Upper lobe of right lung (tissue), 1 donor: Measurements from ENCODE around the gene NUDT11. TPM values are rescaled to one million over a fixed set of nuclear protein-coding genes. Genes with fewer than 3 reads are reported as not detected.

ENCODE experiments used
- ATAC-seq: fragments of 200-7000 bp; cut with Tn5 transposase; one replicate; pipeline ENCODE4 v1.9.1; 2020; ENCODE audit warnings: mild to moderate bottlenecking, moderate library complexity
- DNase-seq: peaks from one replicate; pipeline ENCODE4 v3.0.0-alpha.2; 2020
- H3K27ac ChIP-seq: fragments of 200-600 bp; one replicate; pipeline ENCODE4 v1.8.0; 2022
- H3K27me3 ChIP-seq: fragments of 200-600 bp; one replicate; pipeline ENCODE4 v1.8.0; 2022; ENCODE audit warnings: mild to moderate bottlenecking
- H3K36me3 ChIP-seq: fragments of 200-600 bp; one replicate; pipeline ENCODE4 v1.8.0; 2022
- H3K4me1 ChIP-seq: fragments of 200-600 bp; one replicate; pipeline ENCODE4 v1.8.0; 2022
- H3K4me3 ChIP-seq: fragments of 200-600 bp; one replicate; pipeline ENCODE4 v1.8.0; 2022; ENCODE audit warnings: mild to moderate bottlenecking
- H3K9me3 ChIP-seq: fragments of 200-600 bp; one replicate; pipeline ENCODE4 v1.8.0; 2022
- CTCF ChIP-seq: fragments of 200-600 bp; IDR thresholded peaks from one replicate; pipeline ENCODE4 v1.8.0; 2022; ENCODE audit warnings: antibody characterized with exemption
- intact Hi-C: fragments of 100-400 bp; cut with DNase I; formaldehyde crosslinking; loops from one replicate; pipeline ENCODE4 v1.11.0; 2022
- total RNA-seq: library from RNA; stranded (reverse); fragmentation: NEBNext Ultra II Directional; extraction: Animal tissue kit (Norgen Biotek cat#: 25700); gene quantifications from one replicate; pipeline ENCODE4 v1.2.1, GENCODE V29; 2021
- donor health status: DM: no; HTN: yes; CAD: no; lungs with severe emphysema.

The NUDT11 gene
- total RNA-seq, 1 donor from 2014 or later, result 0.64 TPM

GRCh38 chrX:51459125-51459524 is 37.3 kb downstream of the NUDT11 start:
- ATAC-seq (no peak), DNase-seq (no peak)
- intact Hi-C loops, result no loop called here
- peak; percentile 41 for TF ChIP-seq CTCF
- Histone ChIP-seq H3K4me3 (no peak overlapping the region), H3K9me3 (no peaks in the 10 kb centered on the region), H3K27me3 (no peaks in the 10 kb centered on the region), H3K27ac (no peak overlapping the region), H3K4me1 (no peaks in the 10 kb centered on the region), H3K36me3 (no peaks in the 10 kb centered on the region)

GRCh38 chrX:51456814-51457213 is 39.6 kb downstream of the NUDT11 start:
- intact Hi-C loops, result no loop called here
- DNase-seq (no peak), ATAC-seq (no peak)
- Histone ChIP-seq H3K27ac (no peak overlapping the region), H3K4me3 (no peak overlapping the region), H3K27me3 (no peaks in the 10 kb centered on the region), H3K4me1 (no peaks in the 10 kb centered on the region), H3K9me3 (no peaks in the 10 kb centered on the region), H3K36me3 (no peaks in the 10 kb centered on the region)
- no peak for TF ChIP-seq CTCF

- DNase-seq, result no peak
- no peaks in the 10 kb centered on the region for H3K27me3 ChIP-seq
Observed at GRCh38 chrX:51456246-51456645, 40.1 kb downstream of the NUDT11 start.

GRCh38 chrX:51440365-51440764 is 56.0 kb downstream of the NUDT11 start:
- TF ChIP-seq CTCF, result no peak
- Histone ChIP-seq H3K27ac (no peak overlapping the region), H3K36me3 (no peaks in the 10 kb centered on the region), H3K27me3 (no peaks in the 10 kb centered on the region), H3K4me3 (no peak overlapping the region), H3K4me1 (no peaks in the 10 kb centered on the region), H3K9me3 (no peaks in the 10 kb centered on the region)
- ATAC-seq (no peak), DNase-seq (no peak)
- intact Hi-C loops, result no loop called here

More at GRCh38 chrX:51456246-51456645, 40.1 kb downstream of the NUDT11 start:
- H3K9me3 ChIP-seq, result no peaks in the 10 kb centered on the region
- intact Hi-C loops, result no loop called here
- H3K4me3 ChIP-seq, result no peak overlapping the region
- TF ChIP-seq CTCF, result no peak
- H3K36me3 ChIP-seq, result no peaks in the 10 kb centered on the region
- no peaks in the 10 kb centered on the region for H3K4me1 ChIP-seq
- no peak for ATAC-seq
- H3K27ac ChIP-seq, result no peak overlapping the region

Other genes starting within 250 kb of the NUDT11 start
- not detected for gene NUDT10, start 163.8 kb downstream of the NUDT11 start, total RNA-seq
- not detected for gene CENPVL3, start 122.3 kb upstream of the NUDT11 start, total RNA-seq
- gene CENPVL2, start 186.2 kb upstream of the NUDT11 start, total RNA-seq, result not detected
- gene CENPVL1, start 213.9 kb upstream of the NUDT11 start, total RNA-seq, result not detected
- 10.4 TPM for gene GSPT2, start 246.8 kb upstream of the NUDT11 start, total RNA-seq